GM21529 (cell line): ENCODE measurements around the gene MTOR.
A peak's percentile ranks its signal among the peaks of the same experiment; 100 is the strongest.
"Not testable (repeated sequence)": the region's sequence is repeated elsewhere in the genome, so short reads cannot be mapped to it uniquely, and the experiment has no call there.

ENCODE experiments used
- ATAC-seq: cut with Tn5 transposase; IDR thresholded peaks from one replicate; pipeline ENCODE4 v1.9.1; 2021; ENCODE audit not compliant: unreplicated experiment

The MTOR gene

DNA sequence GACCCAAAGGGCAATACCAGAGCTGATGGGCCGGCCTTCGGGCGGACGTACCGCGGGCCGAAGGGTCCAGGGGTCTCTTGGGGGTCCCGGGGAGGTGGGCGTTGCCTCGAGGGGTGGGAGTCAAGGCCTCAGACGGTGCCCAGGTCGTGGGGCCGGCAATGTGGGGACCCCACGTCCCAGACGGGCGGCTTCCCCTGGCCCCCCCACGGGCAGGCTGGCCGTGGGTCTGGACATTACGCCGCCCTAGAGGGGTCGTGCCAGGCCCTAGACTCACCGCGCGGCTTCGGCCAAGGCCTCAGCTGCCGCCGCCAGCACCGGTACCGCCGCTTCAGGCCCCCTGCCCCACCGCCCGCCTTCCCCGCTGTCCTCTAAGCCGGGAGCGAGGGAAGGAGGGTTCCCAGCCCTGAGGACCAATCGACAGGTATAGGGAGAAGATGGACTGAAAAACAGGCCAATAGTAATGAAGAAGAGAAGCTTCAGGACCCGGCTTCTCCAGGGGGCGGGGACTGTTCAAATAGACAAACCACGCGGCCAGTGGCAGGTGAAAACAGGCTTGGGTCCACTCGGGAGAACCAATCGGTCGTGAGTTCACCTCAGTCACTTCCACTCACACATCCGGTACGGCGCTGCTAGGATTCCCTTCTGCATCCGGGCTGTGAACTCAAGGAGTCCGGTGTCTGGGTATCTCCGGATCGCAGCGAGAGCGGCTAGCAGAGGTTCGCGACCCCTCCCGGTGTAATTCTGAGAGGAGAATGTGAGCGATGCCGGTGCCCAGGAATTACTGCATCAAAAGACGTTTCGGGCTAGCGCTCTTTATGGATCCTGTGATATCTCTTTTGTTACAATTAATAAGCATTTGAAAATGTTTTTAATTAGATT lies at the start of gene MTOR:
Gene MTOR, minus strand, starts transcription at position 381 of the 879 bp plus-strand sequence. CDS start 3,142 bp downstream, outside the sequence.
- ATAC-seq = peak; percentile 98

DNA sequence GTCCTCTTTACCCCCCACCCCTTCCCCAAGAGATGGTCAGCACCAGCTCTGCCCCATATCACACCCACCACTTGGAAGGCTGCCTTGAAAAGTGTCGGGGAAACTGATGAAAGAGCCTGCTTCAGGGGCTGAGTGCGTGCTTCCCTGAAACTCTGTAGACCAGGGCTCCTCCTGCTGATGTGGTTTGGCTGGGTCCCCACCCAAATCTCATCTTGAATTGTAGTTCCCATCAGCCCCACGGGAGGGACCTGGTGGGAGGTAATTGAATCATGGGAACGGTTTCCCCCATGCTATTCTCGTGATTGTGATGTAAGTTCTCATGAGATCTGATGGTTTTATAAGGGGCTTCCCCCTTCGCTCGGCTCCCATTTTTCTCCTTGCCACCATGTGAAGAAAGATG lies 47.0 kb upstream of the MTOR start:
- ATAC-seq = no peak

DNA sequence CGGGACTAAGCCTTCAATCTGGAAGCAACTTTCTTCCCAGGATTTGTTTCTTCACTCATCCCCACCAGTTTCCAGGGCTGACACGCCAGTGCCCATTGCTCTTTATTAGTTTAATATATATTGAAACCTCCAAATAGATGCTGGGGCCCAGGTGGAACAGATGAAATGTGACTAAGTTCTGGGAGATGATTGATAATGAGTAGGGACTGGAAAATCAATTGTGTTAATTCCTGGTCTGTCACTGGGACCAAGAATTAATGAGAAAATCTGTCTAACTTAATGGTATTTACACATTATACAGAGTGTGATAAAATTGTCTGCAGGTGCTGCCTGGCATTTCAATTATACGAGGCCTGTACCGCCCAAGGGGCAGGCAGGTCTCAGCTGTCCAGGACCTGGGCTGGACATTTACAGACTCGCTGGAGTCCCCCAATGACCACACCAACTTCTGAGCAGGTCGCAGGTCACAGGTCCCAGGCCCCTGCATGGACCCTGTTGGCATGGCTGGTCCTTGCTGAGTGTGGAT lies 46.4 kb upstream of the MTOR start:
- no peak for ATAC-seq

DNA sequence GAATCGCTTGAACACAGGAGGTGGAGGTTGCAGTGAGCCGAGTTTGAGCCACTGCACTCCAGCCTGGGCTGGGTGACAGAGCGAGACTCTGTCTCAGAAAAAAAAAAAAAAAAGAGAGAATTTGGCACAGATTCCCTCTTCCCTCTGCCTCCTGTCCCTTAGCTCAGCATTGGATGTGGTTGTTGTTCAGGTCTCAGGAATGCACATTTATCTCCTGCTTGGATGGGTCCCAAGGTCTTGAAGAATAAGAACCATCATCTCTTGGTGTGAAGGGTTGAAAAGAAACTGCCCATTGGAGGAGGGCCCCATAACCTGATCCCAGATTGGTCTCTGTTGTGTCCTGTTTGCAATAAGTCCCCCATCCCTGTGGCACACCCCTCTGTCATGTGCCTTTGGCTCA lies 45.5 kb upstream of the MTOR start:
- no peak for ATAC-seq

DNA sequence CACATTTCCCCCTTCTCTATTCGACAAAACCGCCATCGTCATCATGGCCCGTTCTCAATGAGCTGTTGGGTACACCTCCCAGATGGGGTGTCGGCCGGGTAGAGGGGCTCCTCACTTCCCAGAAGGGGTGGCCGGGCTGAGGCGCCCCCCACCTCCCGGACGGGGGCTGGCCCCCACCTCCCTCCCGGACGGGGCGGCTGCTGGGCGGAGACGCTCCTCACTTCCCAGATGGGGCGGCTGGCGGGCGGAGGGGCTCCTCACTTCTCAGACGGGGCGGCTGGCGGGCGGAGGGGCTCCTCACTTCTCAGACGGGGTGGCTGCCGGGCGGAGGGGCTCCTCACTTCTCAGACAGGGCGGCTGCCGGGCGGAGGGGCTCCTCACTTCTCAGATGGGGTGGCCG lies 43.2 kb upstream of the MTOR start:
- ATAC-seq = not testable (repeated sequence)

DNA sequence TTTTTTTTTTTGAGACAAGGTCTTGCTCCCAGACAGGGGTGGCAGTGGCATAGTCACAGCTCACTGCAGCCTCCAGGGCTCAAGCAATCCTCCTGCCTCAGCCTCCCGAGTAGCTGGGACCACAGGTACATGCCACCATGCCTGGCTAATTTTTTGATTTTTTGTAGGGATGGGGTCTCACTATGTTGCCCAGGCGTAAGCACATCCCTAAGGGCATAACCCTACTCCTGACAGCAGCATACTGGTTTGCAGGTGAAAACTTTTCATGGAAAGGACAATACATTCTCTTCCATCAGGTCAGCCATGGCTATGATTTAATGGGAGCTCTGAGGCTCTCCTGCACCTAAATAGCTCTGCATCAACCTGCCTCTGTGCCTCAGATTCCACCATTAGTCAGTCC lies 40.0 kb upstream of the MTOR start:
- ATAC-seq = no peak

DNA sequence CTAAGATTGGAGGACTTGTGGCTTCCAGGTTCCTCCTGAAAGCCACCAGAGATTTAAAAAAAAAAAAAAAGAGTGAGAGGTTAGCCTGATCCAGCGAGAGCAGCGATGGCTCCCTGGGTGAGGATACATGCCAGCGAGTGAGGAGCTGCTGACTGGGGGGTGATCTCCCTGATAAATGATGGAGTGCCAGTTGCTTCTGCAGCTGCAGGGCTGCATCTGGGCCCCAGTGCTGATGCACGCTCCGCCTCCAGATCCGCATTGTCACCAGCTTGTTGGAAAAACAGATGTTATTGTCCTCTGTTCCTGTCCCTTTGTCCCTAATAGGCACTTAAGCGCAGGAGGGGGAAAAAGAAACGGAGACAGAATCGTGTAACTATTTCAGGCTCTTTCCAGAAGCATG lies 39.2 kb upstream of the MTOR start:
- no peak for ATAC-seq

DNA sequence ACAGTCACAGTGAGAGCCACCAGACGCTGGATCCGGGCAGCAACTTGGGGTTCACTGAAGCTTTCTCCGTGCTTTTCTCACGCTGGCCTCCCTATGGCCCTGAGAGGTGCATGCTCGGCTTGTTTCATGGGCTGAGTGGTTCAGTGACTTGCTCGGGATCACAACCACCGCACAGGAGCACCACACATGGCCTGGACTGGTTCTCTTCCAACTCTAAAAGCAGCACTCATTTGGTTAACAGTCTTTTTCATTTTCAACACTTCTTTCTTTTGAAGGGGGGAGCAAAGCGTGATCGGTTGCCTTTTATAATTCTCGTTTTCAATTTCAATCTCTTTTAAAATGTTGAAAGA lies 36.8 kb upstream of the MTOR start:
- no peak for ATAC-seq

DNA sequence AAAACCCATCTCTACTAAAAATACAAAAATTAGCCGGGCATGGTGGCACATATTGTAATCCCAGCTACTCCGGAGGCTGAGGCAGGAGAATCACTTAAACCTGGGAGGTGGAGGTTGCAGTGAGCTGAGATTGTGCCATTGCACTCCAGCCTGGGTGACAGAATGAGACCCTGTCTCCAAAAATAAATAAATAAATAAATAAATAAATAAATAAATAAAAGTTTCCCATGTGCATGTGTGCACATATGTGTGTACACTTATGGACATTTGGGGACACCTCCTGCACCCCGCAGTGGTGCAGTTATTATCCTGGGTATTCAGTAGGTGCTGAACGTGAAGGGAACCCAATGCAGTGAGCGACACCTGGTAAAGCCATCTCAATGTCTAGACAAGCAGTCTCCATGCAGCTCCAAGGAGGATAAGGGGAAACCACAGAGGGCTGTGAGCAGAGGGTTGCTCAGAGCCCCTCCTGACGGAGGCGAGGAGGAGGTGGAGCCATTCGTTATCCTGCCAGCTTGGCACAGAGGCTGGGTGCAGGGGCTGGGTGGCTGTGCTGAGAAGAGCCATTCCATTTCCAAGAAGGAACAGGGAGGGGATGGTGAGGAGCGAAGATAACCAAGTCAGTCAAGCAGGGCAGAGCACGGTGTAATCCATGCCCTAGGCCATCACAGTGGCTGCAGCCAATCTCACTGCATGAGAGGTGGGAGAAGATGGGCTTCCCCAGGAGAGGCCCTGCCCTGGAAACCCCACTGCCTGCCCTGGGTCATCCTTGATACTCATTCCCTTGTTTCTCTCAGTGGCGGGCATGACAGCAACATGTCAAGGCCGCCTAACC lies 36.3 kb upstream of the MTOR start:
- no peak for ATAC-seq

DNA sequence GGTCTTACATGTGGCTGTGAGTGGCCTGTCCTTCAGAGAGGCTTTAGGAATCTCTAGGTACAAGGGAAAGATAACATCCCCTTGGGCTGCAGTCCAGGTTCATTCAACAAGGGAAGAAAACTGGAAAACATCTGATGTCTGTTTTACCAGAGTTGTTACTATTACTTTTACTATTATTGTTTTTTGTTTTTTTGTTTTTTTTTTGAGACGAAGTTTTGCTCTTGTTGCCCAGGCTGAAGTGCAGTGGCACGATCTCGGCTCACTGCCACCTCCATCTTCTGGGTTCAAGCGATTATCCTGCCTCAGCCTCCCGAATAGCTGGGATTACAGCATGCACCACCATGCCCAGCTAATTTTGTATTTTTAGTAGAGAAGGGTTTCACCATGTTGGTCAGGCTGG lies 35.4 kb upstream of the MTOR start:
- not testable (repeated sequence) for ATAC-seq

DNA sequence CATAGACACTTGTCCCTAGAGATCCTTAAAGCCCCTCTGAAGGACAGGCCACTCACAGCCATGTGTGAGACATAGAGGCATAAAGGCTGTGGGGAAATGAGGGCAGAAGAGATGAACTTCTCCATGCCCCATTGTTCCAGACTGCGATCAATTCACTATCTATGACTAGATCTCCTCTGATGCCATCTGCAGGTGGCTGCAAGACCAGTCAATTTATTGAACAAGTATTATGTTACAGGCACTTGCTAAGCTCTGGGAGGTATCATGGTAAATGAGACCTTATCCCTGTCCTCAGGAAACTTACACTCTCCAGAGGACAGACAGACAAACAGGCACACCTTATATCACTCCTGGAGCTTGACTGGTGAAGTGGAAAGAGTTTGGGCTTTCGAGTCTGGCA lies 33.6 kb upstream of the MTOR start:
- no peak for ATAC-seq

DNA sequence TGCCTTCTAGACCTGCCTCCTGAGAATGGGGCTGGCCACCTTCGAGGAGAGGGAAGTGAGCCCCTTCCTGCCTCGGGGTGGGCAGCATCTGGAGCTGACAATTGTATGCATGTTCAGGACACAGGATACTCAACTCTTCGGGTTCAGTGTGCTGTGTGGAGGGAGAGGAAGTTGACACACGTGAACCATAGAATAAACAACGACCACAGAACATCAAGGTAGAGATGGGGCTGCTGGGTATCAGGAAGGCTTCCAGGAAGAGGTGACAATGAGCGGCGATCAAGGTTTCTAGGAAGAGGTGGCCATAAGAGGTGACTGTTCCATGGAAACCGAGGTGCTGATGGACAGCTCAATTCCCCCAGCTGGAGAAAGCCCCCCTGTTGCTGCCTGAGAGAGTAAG lies 32.6 kb upstream of the MTOR start:
- no peak for ATAC-seq

DNA sequence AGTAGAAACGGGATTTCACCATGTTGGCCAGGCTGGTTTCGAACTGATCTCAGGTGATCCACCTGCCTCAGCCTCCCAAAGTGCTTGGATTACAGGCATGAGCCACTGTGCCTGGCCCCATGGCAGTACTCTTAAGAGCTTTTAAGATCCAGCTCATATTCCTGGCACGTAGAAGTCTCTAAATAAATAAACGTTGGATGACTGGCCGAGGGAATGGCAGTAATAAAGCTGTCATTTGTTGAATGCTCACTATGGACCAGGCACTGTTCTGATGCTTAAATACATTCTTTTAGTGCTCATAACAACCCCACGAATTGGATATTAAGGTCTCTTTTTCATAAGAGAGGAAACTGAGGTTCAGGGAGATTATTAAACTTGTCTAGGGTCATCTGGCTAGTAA lies 31.5 kb upstream of the MTOR start:
- no peak for ATAC-seq

DNA sequence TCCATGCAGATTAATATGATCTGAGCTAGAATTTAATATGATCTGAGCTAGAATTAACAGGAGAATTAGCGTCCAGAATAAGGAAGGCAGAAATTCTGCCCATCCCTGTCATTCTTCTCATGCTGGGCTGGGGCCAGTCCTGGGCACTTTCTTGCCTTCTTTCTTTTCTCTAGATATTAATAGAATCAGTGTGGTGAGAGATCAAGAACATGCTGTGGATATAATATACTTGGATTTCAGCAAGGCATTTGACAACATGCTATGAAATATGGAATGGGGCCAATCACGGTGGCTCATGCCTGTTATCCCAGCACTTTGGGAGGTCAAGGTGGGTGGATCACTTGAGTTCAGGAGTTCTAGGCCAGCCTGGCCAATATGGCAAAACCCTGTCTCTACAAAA lies 28.7 kb upstream of the MTOR start:
- no peak for ATAC-seq

DNA sequence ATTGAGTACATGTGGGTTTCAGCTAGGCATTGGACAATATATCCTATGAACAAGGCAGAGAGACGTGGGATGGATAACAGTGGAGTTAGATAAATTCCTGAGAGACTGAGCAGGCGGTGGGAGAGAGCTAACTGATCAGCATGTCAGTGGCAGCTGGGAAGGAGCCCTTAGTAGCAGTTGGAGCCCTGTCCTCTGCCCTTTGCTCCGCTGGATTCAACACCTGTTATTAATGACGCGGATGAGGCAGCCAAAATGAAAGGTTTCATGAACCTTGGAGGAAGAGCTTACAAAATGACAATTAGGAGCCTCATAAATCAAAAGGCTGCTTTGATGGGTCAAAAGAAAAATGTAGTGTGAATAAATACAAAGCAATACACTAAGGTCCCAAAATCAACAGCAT lies 26.7 kb upstream of the MTOR start:
- ATAC-seq = no peak

DNA sequence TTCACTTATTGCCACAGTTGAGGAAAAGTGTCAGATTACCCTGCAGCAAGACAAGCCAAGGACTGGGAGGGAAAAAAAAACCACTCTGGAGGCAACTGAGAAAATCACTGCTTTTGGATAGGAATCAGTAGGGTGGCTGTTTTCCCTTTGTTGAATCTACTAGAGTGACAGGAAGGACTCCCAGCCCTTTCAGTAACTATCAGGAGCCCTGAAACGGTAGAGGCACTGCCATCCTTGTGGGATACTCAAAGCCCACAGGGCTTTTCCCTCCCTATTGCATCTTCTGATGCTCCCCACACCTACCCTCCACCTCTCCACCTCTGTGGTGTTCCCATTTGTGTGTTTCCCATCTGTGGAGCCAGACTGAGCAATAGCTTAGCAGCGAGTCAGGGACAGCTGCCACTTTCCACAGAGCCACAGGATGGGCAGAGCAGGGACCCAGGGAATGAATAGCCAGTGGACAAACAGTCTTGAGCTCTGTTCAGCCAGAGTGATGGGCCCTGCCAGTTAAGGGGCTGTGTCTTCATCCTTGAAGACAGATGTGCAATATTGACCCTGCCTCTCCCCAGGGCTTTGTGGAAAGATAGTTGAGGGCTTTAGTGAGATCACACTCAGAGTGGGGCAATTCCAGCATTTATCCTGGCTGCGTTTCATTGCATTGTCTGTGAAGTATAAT lies 24.5 kb upstream of the MTOR start:
- ATAC-seq = no peak

DNA sequence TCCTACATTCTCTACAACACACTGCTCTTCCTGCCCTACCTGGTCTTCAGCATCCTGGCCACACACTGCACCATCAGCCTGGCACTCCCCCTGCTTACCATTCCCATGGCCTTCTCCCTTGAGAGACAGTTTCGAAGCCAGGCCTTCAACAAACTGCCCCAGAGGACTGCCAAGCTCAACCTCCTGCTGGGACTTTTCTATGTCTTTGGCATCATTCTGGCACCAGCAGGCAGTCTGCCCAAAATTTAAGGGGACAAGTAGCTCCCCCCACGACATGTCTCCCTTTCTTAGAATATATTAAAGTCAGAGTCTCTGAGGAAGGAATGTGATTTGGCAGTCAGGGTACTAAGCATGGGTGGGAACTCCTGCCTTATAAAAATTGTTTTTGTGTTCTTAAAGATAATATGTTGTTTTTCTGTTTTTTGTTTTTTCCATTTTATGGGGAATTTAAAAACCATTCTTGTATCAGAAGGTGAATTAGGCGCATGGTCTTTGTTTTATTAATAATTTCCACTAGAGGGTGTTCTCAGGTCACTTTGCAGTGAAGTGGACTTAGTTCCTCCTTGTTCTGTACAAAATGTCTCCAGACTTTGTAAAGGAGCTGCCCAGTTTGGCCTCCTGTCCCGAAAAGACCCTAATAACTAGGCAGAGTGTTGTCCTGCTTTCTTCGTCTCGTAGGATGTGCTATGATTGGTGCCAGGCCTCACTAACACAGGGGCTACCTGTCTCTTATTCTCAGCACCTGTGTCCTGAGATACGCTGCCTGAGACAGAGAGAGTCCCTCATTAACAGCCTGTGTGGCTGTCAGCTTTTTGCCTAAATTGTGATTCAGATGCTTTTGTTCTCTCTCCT lies 23.8 kb upstream of the MTOR start:
- ATAC-seq = no peak

DNA sequence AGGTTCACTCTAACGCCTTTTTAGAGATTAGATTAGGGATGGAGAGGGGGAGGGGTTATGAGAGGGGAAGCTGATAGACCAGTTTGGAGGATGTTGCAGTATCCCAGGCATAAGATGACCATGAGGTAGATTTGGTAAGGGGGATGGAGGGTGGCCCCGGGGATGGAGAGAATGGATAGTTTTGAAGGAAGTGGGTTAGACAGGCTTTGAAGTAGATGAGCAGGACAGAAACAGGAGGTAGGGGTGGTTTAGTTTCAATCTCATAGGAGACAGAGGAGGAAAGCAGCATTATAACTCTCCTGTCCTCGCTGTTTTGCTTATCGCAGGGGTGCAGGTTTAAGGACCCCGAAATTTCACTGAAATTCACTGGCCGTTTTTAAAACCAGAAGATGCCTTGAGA lies 22.4 kb upstream of the MTOR start:
- ATAC-seq = no peak

DNA sequence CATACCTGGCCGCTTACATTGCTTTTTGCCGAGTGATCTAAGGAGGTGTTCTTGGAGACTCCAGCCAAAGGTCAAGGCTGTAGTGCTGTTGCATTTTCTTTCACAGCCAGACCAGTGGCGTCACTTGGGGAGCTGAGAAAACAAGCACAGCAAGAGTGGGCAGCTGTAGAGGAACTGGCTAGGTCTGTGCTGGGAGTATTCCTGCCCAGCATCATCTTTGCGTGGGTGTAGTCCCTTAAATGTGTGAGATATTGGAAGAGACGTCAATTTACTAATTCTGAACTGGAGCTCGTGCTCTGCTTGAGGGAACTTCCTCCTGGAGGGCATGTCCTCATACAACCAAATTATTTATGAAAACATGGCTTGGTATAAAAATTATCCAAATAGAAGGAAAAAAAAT lies 20.8 kb upstream of the MTOR start:
- no peak for ATAC-seq

DNA sequence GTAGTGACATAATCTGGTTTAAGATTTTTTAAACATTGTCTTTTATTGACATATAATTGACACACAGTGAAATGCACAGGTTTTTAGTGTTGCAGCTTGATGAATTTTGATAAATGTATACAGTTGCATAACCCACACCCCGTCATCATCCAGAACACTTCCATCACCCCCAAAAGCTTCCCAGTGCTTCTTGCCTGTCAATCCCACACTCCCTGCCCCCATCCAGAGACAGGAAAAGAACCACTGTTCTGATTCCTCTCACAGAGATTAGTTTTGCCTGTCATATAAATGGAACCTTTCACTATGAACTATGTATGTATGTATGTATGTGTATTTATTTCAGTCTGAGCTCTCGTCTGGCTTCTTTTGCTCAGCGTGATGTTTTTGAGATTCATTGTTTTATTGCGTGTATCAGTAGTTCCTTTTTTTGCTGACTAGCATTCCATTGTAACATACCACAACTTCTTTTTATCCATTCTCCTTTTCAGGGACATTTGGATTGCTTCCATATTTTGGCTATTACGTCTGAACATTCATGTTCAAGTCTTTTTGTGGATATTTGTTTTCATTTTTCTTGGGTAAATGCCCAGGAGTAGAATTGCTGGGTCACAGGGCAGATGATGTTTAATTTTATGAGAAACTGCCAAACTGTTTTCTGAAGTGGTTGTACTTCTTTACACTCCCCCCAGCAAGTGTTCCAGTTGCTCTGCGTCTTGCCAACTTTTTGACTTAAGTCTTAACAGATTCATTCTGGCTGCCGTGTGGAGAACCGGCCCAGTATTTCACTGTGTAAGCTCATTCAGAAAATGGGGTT lies 19.4 kb upstream of the MTOR start:
- ATAC-seq = no peak
